DMS 273 (cell line): ENCODE results near the gene TMEM250.

ENCODE experiments used
- DNase-seq: peaks from one replicate; lab custom pipeline; 2025; ENCODE audit not compliant: unreplicated experiment; lab: John Stamatoyannopoulos, UW

The TMEM250 gene

GRCh38 chr9:136084063-136084944 is 34.4 kb downstream of the TMEM250 start:
- no peak for DNase-seq

GRCh38 chr9:136083558-136084062 is 35.1 kb downstream of the TMEM250 start:
- no peak for DNase-seq

- no peak for DNase-seq
Measured at GRCh38 chr9:136082496-136083361, 35.9 kb downstream of the TMEM250 start.

- no peak for DNase-seq
Measured at GRCh38 chr9:136081826-136082495, 36.7 kb downstream of the TMEM250 start.

- DNase-seq = peak; percentile 62
Measured at GRCh38 chr9:136081113-136081825, 37.4 kb downstream of the TMEM250 start.

- no peak for DNase-seq
Measured at GRCh38 chr9:136080716-136081112, 38.0 kb downstream of the TMEM250 start.

GRCh38 chr9:136079916-136080246 is 38.8 kb downstream of the TMEM250 start:
- DNase-seq = no peak

GRCh38 chr9:136079211-136079915 is 39.3 kb downstream of the TMEM250 start:
- DNase-seq = peak; percentile 35

- no peak for DNase-seq
Measured at GRCh38 chr9:136078498-136079011, 40.1 kb downstream of the TMEM250 start.

- no peak for DNase-seq
Measured at GRCh38 chr9:136078024-136078423, 40.7 kb downstream of the TMEM250 start.

- DNase-seq = no peak
Measured at GRCh38 chr9:136077491-136077890, 41.2 kb downstream of the TMEM250 start.

GRCh38 chr9:136075881-136076678 is 42.6 kb downstream of the TMEM250 start:
- no peak for DNase-seq

GRCh38 chr9:136075134-136075841 is 43.4 kb downstream of the TMEM250 start:
- no peak for DNase-seq

GRCh38 chr9:136074706-136075105 is 44.0 kb downstream of the TMEM250 start:
- no peak for DNase-seq
